ENCODE measurements around the gene LGI2.

The LGI2 gene

DNA sequence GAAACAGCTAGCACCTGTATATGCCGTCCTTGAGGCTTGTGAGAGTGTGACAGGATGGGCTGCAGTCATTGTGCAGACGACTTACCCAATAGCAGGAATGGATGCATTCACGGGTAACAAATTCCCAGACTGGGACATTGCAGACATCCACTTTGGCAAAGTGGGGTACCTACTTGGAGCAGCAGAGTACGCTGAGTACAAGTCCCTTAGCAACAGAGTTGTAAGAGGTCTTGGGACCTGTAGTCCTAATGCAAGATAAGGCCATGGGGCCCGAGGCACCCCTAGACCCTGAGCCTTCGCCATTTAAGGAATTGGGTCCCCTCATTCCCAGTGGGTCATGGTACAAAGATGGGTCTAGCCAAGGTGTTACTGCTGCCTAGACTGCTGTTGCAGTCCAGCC is 62.5 kb downstream of the LGI2 start:
- DNase-seq (ENCODE audit: low read depth in 2 of 2, low spot score in 1 of 2) = no peak

DNA sequence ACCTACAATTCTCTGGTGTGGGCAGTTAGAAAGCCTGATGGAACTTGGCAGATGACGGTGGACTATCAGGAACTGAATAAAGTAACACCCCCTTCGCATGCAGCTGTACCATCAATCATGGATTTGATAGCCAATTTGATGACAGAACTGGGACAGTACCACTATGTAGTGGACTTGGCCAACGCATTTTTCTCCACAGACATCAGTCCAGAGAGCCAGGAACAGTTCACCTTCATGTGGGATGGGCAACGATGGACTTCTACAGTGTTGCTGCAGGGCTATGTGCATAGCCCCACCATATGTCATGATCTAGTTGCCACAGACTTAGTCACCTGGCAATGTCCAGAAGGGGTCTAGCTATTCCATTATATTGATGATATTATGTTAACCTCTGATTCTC is 63.4 kb downstream of the LGI2 start:
- no peak for DNase-seq (ENCODE audit: low read depth in 2 of 2, low spot score in 1 of 2)

DNA sequence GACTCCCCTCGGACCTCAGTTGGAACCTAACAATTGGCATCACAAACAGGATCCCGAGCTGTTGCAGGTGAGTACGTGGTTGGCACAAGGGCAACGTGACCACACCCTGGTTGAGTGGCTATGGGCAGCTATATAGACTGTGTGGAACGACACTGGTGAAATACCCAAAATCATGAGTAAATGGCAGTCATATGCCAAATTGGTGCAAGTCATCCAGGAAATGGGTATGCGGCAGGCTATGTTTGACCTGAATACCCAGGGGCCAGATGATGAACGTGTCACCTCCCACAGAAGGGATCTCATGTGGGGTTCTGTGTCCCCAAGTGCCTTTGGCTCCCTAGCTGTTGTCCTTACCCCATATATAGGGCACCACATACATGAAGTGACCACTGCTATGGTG is 64.7 kb downstream of the LGI2 start:
- no peak for DNase-seq (ENCODE audit: low read depth in 2 of 2, low spot score in 1 of 2)

DNA sequence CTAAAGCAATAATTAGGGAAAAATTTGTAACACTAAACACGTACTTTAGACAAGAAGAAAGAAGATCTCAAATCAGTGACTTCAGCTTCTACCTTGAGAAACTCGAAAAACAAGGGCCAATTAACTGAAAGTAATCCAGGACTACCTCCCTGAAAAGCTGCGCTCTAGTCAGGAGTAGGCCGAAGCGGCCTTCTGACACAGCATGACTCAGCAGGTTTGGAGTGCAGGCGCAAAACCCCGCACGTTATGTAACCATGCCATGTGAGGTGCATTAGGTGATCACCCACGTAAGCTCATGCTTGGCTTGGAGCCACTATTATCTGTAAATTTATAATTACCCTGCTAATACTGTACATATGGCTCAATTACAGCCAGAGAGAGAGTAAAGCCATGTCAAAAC is 65.1 kb downstream of the LGI2 start:
- no peak for DNase-seq (ENCODE audit: low read depth in 2 of 2, low spot score in 1 of 2)

DNA sequence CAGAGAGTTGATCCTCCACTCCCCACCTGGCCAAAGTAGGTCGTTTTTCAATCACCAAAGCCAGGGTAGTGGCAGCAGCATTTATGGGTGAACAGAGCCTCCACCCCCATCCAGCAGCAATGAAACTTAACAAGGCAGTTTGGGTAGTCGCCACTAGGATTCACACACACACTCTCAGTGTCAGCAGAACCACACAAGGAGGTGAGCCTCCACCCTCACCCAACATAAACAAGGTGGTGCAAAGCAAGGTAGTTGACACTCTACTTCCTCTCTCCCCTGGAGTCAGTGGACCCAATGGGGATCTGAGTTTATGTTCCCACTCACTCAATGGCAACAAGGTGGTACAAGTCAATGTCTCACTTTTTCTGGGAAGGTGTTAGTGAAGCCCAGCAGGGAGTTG is 67.5 kb downstream of the LGI2 start:
- no peak for DNase-seq (ENCODE audit: low read depth in 2 of 2, low spot score in 1 of 2)

DNA sequence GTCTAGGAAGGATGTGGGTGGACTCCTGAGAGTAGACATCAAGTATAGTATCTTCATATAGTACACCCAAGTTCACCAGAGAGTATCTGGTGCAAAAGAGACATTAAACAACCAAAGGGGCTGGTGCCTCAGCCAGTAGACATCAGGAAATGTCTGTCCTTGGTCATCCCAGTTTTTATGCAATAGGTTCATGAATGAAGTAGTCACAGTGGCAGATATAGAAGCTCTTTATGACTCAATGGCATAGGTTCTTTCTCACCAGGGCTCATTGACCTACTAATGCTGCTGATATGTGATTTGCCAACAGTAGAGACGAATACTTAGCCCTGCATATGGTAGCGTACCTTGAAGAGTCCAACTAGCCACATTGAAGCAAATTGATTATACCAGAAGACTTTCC is 72.9 kb downstream of the LGI2 start:
- DNase-seq (ENCODE audit: low read depth in 2 of 2, low spot score in 1 of 2) = no peak

DNA sequence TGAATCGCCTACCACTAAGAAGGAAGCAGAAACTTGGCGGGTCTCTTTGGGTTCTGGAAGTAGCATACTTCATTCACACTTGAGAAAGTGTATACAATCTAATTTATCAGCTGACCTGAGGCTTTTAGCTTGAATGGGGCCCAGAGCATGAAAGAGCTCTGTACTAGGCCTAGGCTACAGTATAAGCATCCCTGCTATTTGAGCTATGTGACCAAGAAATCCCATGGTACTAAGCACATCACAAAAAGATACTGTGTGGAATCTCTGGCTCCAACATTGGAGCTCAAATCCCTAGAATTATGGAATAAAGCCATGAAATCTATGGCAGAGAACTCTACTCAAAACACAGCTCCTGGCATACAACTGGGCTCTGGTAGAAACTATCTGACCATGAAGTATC is 74.0 kb downstream of the LGI2 start:
- DNase-seq (ENCODE audit: low read depth in 2 of 2, low spot score in 1 of 2) = no peak

DNA sequence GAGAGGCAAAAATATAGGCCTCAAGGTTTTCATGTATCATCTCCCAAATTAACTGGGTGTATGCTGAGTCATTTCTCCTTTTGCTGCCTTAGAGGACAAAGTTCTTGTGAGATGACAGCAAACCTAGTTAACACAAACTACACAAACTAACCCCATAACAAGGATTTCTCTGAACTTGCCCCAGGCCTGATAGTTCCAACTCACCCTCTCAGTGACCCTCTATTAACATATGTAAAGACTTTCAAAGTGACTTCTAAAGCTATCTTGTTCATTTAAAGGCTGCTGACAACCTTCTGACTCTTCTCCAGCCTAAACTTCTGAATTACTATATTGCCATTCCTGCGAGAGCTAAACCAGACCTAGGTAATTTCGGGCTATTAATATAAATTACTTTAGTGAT is 74.7 kb downstream of the LGI2 start:
- no peak for DNase-seq (ENCODE audit: low read depth in 2 of 2, low spot score in 1 of 2)

DNA sequence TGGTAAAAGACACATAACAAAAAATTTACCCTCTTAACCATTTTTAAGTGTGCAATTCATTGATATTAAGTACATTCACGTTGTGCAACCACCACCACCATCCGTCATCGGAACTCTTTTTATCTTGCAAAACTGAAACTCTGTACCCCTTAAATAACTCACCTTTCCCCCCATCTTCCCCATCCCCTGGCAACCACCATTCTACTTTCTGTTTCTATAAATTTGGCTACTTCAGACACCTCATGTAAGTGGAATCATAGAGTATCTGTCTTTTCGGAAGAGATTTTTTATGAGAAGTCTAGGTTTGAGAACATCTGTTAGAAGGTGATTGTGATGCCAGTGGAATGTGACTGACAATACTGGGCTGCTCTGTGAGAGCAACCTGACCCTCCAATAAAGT is 78.1 kb downstream of the LGI2 start:
- no peak for DNase-seq (ENCODE audit: low read depth in 2 of 2, low spot score in 1 of 2)

DNA sequence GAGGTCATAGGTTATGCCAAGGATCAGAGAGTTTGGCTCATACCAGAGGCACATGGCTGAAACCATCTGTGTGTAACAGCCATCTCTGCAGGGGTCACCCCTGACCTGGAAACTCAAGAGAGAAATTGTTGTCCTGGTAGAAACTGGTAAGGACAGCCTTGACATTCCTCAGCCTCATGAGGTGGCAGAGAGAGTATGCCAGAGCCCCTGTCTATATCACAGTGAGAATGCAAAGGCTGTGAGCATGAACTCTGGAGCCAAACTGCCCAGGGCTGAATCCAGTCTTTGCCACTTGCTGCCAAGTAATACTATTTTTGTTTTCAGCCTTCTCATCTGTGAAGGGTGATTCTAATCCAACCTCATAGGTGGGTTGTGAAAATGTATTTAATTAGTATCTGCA is 80.8 kb downstream of the LGI2 start:
- no peak for DNase-seq (ENCODE audit: low read depth in 2 of 2, low spot score in 1 of 2)
